Measurements from ENCODE around the gene AKT2. TPM values are rescaled to one million over a fixed set of nuclear protein-coding genes. Genes with fewer than 3 reads are reported as not detected.

AKT2 gene
- total RNA-seq, 3 donors from 2014 or later: 98.4 to 139 (median 103) TPM

DNA sequence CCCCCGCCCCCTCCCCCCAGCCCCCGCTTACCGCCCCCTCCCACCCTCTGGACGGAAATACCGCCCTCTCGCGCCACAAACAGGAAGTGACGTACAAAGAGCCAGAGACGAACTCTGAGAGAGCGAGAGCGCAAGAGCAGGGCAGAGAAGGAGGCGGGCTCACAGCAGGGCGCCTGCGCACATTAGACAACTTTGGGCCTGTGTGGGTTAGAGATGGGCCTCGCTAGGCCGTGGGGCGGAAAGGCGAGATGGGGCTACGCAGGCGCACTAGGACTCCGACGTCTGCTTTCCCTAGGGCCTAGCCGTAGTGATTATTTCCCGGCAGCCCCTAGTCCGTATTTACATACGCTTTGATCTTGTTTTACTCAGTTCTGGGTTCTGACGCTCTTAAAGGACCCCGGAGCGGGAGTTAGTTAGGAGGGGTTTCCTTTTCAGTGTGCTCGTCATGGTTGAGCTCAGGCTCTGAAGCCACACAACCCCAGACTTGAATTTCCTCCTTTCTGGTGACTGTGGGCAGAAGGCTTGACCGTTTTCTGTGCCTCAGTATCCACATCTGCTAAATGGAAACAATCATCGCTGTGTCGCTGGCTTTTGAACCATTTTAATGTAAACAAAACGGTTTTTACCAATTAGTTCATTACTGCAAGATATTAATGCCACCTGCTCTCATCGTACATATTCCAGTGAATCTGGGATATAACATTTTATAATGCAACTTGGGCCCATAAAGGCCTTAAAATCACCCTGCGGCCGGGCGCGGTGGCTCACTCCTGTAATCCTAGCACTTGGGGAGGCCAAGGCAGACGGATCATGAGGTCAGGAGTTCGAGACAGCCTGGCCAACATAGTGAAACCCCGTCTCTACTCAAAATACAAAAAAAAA, 449 bp upstream of the AKT2 start:
- DNase-seq: peak; percentile 97 to 100 (median 97)
- peak; percentile 90 for ATAC-seq
- Histone ChIP-seq H3K9me3 (no peaks in the 10 kb centered on the region), H3K36me3 (ENCODE audit: low read depth) (no peaks in the 10 kb centered on the region), H3K4me1 (ENCODE audit: low read depth) (peaks cover 25% of the 10 kb centered on the region), H3K4me3 (peak overlapping the region; percentile 71)
- intact Hi-C loops (cut with DNase I, micrococcal nuclease): no loop called here
- TF ChIP-seq, protein P1, sequence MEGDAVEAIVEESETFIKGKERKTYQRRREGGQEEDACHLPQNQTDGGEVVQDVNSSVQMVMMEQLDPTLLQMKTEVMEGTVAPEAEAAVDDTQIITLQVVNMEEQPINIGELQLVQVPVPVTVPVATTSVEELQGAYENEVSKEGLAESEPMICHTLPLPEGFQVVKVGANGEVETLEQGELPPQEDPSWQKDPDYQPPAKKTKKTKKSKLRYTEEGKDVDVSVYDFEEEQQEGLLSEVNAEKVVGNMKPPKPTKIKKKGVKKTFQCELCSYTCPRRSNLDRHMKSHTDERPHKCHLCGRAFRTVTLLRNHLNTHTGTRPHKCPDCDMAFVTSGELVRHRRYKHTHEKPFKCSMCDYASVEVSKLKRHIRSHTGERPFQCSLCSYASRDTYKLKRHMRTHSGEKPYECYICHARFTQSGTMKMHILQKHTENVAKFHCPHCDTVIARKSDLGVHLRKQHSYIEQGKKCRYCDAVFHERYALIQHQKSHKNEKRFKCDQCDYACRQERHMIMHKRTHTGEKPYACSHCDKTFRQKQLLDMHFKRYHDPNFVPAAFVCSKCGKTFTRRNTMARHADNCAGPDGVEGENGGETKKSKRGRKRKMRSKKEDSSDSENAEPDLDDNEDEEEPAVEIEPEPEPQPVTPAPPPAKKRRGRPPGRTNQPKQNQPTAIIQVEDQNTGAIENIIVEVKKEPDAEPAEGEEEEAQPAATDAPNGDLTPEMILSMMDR (IDR thresholded peaks at IDR 0.05): no peak

DNA sequence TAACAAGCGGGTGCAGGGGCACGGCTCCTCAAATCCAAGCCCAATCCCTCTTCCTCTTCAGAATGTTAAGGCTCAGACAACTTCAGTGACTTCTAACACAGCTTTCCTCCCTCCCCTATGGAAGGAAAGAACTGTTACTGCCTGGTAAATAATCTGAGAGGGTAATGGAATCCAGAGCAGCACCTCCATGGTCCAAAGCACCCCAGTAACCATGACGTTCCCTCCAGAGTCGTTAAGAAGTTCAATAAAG, 969 bp downstream of the AKT2 start:
- no peak for ATAC-seq
- peaks cover 39% of the 10 kb centered on the region for H3K4me1 ChIP-seq (ENCODE audit: low read depth)

DNA sequence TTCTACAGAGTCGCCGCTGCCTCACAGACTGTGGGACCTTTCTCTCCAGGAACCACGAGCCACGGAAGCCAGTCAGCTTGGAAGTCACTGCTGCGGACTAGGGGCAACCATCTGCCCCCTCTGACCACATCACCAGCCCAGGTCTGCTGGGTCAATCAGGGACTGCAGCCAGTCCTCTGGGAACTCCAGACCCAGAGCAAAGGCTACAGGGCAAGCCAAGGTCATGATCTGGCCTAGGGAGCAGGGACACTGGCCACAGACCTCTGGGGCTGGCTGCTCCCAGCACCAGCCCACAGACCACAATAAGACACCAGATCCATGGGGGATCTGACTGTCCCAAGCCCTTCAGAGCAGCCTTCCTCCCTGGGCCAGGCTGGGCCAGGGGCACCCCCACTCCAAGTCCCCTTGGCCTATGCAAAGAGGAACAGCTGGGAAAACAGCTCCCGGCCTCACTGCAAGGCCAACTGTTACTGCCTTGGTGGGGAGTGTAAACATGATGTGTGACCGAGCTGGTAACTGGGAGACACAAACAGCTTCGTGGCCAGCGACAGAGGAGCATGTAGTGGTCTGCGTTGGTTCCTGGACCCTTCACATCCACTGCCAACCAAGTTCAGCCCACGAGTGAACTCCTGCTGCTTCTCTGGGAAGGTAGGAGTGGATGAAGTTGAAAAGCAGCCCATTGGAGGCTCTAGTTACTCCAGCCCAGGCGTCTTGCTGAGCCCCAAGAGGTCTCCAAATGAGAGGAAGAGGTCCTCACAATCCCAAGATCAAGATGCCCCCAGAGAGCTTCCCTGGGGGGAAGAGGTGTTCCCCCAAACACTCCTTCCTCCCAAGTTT, 1.5 kb downstream of the AKT2 start:
- Histone ChIP-seq H3K9me3 (no peaks in the 10 kb centered on the region), H3K4me3 (no peak overlapping the region), H3K4me1 (ENCODE audit: low read depth) (peaks cover 44% of the 10 kb centered on the region), H3K36me3 (ENCODE audit: low read depth) (no peaks in the 10 kb centered on the region)
- intact Hi-C loops (cut with DNase I, micrococcal nuclease): no loop called here
- DNase-seq (peak in 1 of 3 donors; percentile 13), ATAC-seq (no peak)
- TF ChIP-seq, protein P1 (IDR thresholded peaks at IDR 0.05): no peak

More for the DNA sequence above, 969 bp downstream of the AKT2 start:
- no peak for DNase-seq
- Histone ChIP-seq H3K4me3 (peak overlapping the region; percentile 71), H3K9me3 (no peaks in the 10 kb centered on the region), H3K36me3 (ENCODE audit: low read depth) (no peaks in the 10 kb centered on the region)
- intact Hi-C loops (cut with DNase I, micrococcal nuclease): no loop called here
- TF ChIP-seq, protein P1 (IDR thresholded peaks at IDR 0.05): no peak

DNA sequence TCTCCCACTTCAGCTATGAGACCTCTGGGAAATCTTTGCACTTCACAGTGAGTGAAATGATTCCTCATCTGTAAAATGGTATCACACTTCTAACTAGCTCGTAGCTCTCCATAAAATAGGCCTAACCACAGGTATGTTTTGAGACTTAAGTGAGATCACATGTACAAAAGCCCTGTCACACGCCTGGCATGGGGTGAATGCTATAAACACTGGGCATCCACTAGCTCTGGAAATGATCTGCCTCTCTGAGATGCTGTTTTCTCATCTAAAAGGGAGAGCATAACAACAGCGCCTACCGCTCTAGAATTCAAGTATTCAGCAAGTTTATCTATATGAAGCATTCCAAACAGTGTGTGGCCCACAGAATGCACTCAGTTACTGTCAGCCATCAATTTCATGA, 2.2 kb downstream of the AKT2 start:
- H3K4me1 ChIP-seq (ENCODE audit: low read depth): peaks cover 49% of the 10 kb centered on the region
- intact Hi-C loops (cut with DNase I, micrococcal nuclease): no loop called here
- H3K36me3 ChIP-seq (ENCODE audit: low read depth): no peaks in the 10 kb centered on the region
- DNase-seq (no peak), ATAC-seq (no peak)
- no peaks in the 10 kb centered on the region for H3K9me3 ChIP-seq
- H3K4me3 ChIP-seq: no peak overlapping the region
- TF ChIP-seq, protein P1 (IDR thresholded peaks at IDR 0.05): no peak

DNA sequence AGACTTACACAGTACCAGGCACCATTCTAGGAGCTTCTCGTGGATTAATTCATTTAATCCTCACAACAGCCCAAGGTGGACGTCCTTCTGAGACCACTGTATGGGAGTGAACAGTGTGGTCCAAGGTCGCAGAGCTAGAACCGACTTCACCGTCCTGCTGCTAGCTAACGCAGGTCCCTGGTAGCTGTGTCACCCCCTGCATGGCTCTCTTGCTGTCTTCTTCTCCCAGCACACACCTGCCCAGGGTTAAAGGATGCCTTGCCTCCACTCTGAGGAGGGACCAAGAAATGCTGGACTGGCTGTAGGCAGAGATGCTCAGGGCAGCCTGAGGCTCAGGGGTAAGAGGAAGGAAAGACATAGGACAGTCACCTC, 3.0 kb downstream of the AKT2 start:
- Histone ChIP-seq H3K4me3 (no peak overlapping the region), H3K36me3 (ENCODE audit: low read depth) (no peaks in the 10 kb centered on the region), H3K9me3 (no peaks in the 10 kb centered on the region), H3K4me1 (ENCODE audit: low read depth) (peaks cover 49% of the 10 kb centered on the region)
- no peak for ATAC-seq
- DNase-seq: no peak
- intact Hi-C loops (cut with DNase I, micrococcal nuclease): no loop called here
- TF ChIP-seq, protein P1 (IDR thresholded peaks at IDR 0.05): no peak

Measured in mucosa of descending colon (tissue), 3 donors.